ENCODE results near the gene KRTAP4-9.
"Not testable (repeated sequence)": the region's sequence is repeated elsewhere in the genome, so short reads cannot be mapped to it uniquely, and the experiment has no call there.

Gene KRTAP4-9

GRCh38 chr17:41105347-41105746, at the start of gene KRTAP4-9:
KRTAP4-9 (plus strand) TSS chr17:41105389; CDS start chr17:41105389, 0 bp downstream.
- not testable (repeated sequence) for DNase-seq

- DNase-seq, result no peak
These were observed 47.6 kb upstream of the KRTAP4-9 start for GRCh38 chr17:41057547-41057946.

- no peak for DNase-seq
These were observed 46.4 kb upstream of the KRTAP4-9 start for GRCh38 chr17:41058741-41059140.

GRCh38 chr17:41059276-41060051, 45.7 kb upstream of the KRTAP4-9 start:
- DNase-seq, result not testable (repeated sequence)

GRCh38 chr17:41060052-41060604, 45.1 kb upstream of the KRTAP4-9 start, which contains the start of gene KRTAP2-3:
KRTAP2-3 (minus strand) TSS chr17:41060114; CDS start chr17:41060050, 64 bp downstream.
- DNase-seq, result no peak

- DNase-seq, result no peak
These were observed 43.2 kb upstream of the KRTAP4-9 start for GRCh38 chr17:41061964-41062363.

GRCh38 chr17:41063449-41063848, 41.7 kb upstream of the KRTAP4-9 start:
- DNase-seq, result no peak

GRCh38 chr17:41064301-41064700, 40.9 kb upstream of the KRTAP4-9 start:
- DNase-seq, result no peak

- DNase-seq, result not testable (repeated sequence)
These were observed 40.0 kb upstream of the KRTAP4-9 start for GRCh38 chr17:41065016-41065689.

GRCh38 chr17:41065829-41066624, 39.2 kb upstream of the KRTAP4-9 start, which contains the start of gene KRTAP2-4:
KRTAP2-4 (minus strand) TSS chr17:41065879; CDS start chr17:41065845, 34 bp downstream.
- DNase-seq, result no peak

- no peak for DNase-seq
These were observed 37.9 kb upstream of the KRTAP4-9 start for GRCh38 chr17:41067281-41067680.

GRCh38 chr17:41069031-41069430, 36.2 kb upstream of the KRTAP4-9 start:
- no peak for DNase-seq

GRCh38 chr17:41071606-41072360, 33.4 kb upstream of the KRTAP4-9 start:
- peak; percentile 30 for DNase-seq

GRCh38 chr17:41073676-41074075, 31.5 kb upstream of the KRTAP4-9 start:
- DNase-seq, result no peak

GRCh38 chr17:41076788-41077187, 28.4 kb upstream of the KRTAP4-9 start:
- no peak for DNase-seq

GRCh38 chr17:41082626-41083025, 22.6 kb upstream of the KRTAP4-9 start:
- DNase-seq, result no peak

GRCh38 chr17:41083427-41083826, 21.8 kb upstream of the KRTAP4-9 start:
- not testable (repeated sequence) for DNase-seq

- not testable (repeated sequence) for DNase-seq
These were observed 20.9 kb upstream of the KRTAP4-9 start, which contains the start of gene KRTAP4-7 for GRCh38 chr17:41084100-41084856. KRTAP4-7 (plus strand) TSS chr17:41084150; CDS start chr17:41084207, 57 bp downstream.

GRCh38 chr17:41088760-41089352, 16.3 kb upstream of the KRTAP4-9 start:
- DNase-seq, result not testable (repeated sequence)

GRCh38 chr17:41096055-41096454, 9.1 kb upstream of the KRTAP4-9 start:
- no peak for DNase-seq

GRCh38 chr17:41098042-41098441, 7.1 kb upstream of the KRTAP4-9 start, which contains the start of gene KRTAP4-8:
KRTAP4-8 (minus strand) TSS chr17:41098142; CDS start chr17:41098084, 58 bp downstream.
- no peak for DNase-seq

Measured in femur (tissue), 1 donor.